GM12874 (cell line): ENCODE measurements around the gene IFT27.

Experiments
- TF ChIP-seq, protein P1 (sequence below): IDR thresholded peaks from 2 replicates; pipeline ENCODE4 v1.5.1; 2011; ENCODE audit warnings: low read depth, mild to moderate bottlenecking, control low read depth, low read length, moderate library complexity; ENCODE audit not compliant: insufficient read depth

The IFT27 gene

DNA sequence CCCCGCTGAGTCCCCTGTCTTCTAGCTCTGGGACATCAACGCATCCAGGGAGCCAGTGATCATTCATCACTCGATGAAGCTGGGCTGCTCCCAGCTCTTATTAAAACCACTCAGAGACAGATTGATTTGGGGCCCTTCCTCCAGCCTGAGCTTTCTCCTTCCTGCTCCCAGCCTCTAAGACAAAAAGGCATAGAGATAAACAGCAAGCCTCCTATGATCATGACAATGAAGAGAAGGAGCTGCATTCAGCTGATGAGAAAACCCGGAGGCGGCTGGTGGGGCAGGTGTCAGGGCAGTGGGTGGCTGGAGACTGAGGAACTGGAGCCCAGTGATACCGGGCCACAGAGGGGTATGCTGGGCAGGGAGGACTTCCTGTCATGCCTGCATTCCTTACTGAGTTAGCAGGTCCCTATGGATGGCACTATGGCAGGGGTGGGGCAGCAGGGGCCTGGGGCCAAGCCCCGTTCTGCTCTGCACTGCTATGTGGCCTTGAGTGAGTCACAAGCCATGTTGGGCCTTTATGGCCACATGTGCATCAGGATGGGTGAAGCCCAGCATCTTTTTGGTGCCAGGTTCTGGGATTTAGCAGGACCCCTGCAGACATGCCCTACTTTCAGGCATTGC lies 20.7 kb upstream of the IFT27 start:
- TF ChIP-seq, protein P1, sequence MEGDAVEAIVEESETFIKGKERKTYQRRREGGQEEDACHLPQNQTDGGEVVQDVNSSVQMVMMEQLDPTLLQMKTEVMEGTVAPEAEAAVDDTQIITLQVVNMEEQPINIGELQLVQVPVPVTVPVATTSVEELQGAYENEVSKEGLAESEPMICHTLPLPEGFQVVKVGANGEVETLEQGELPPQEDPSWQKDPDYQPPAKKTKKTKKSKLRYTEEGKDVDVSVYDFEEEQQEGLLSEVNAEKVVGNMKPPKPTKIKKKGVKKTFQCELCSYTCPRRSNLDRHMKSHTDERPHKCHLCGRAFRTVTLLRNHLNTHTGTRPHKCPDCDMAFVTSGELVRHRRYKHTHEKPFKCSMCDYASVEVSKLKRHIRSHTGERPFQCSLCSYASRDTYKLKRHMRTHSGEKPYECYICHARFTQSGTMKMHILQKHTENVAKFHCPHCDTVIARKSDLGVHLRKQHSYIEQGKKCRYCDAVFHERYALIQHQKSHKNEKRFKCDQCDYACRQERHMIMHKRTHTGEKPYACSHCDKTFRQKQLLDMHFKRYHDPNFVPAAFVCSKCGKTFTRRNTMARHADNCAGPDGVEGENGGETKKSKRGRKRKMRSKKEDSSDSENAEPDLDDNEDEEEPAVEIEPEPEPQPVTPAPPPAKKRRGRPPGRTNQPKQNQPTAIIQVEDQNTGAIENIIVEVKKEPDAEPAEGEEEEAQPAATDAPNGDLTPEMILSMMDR, result no peak

DNA sequence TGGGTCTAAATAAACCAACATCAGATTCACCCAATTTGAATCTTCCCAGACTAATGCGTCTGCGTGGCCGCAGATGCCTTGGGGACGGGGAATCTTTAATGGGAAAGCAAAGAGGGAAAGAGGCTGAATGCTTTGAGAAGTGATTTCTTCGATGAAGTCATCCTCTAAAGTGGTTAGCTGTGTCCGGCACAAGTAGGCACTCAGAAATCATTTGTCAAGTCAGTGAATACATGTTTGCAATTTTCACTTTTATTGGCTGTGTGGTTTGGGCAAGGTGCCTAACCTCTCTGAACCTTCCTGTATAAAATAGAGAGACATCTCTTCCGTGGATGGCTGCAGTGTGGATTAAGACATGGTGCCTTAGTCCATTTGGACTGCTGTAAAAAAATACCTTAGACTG lies 19.7 kb upstream of the IFT27 start:
- TF ChIP-seq, protein P1, result no peak

DNA sequence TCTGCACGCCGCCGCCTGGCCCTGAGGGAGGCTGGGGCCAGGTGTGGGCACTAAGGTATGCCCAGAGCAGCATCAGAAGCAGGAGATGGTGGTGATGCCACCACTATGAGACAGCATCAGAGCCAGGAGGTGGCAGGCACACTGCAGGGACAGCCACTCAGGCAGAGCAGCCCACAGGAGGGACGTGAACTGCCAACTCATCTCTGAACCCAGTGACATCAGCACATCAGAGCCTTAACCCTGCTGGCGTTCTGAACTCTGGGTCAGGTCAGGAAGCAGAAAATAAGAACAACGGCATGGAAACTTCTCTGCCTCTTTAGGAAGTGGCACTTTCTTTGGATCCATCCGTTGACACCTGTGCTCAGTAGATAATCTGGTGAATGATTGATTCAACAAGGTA lies 14.7 kb upstream of the IFT27 start:
- TF ChIP-seq, protein P1, result peak; percentile 16; the same call in 1 of the 2 replicates

DNA sequence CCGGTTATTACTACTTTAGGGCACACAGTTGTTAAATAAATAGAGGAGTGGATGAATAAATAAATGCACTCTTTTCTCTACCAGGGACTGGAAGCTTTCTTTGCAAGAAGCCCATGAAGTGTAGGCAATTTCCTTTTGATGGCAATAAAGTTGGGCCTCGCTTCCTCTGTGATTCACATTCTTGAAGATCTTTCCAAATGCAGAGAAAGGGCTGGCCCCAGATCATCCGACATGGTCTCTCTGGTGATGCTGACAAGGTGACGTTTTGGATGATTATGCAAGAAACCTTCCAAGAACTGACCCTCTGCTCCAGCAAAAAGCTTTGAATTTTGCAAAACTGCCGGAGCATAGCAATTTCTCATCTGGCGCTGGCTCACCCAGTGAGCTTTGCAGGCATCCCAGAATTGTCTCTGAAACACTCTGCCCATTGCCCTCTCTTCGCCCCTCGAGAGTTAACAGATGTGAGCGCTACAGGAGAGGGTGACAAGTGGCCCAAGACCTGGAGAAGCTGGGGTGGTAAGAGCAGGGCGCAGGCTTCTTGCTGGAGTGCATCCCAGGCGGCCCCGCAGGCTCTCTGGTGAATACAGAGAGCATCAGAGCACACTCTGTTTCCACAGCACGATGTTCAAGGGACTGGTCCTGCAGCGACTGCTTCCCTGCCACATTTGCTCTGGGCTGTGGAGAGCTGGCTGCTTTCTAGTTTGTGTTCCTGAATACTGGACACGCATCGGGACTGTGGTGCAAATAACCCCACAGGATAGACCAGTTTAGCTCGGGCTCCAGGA lies 11.5 kb upstream of the IFT27 start:
- TF ChIP-seq, protein P1, result no peak

DNA sequence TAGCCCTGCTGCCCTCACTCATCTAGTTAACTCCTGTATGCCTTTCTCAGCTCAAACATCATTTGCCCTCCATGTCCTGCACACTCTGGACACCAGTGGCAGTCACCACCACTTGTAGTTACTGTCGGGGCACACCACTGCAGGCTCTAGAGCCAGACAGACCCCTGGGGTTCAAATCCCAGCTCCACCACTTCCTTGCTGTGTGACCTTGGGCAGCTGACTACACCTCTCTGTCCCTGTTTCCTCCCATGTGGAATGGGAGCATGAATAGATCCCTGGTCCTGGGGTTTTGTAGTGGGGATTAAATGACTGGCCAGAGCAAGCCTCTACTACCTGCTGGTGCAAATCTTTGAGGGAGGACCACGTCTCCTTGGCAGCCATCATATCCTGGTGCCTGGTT lies 7.8 kb upstream of the IFT27 start:
- TF ChIP-seq, protein P1, result no peak

DNA sequence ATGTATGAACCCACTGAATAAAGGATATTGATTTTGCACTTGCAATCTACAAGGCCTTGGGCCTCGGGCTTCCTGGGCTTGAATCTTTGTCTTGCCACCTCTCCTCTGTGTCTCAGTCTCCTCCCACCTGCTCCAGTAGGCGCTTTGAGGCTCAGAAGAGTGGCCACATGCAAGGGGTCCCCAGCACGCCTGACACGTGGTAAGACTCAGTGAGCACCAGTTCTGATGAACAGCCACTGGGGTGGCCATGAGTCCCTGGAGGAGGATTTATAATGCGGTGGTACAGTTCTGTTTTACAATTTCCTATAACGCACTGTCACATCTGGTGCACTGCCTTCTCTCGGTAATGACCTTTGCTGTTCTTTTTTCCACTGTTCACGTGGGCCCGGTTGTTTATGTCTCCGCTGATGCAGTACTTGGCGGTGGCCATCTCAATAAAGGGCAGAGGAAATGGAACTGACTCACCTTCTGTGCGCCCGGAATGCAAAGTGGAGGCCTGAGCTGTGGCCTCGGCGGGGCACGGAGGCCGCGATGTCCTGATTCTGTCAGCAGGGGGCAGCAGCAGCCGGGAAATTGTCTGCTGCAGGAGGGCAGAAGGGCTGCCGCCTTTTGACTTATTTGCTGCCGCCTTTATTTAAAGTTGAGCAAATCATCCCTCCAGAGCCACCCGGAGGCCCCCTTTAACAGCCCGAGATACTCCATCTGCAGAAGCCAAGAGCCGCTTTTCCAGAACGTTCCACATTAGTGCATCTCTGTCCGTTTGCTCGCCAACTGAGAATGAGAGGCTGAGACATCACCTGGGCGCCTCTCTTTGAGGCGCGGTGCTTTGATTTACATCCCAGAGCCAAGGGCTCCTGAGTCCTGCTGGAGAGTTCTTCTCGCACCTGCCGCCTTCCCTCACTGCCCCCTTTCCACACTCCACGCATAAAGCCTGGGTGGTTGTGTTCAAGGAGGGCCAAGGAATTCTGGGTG lies 6.0 kb upstream of the IFT27 start:
- TF ChIP-seq, protein P1, result peak; percentile 93

DNA sequence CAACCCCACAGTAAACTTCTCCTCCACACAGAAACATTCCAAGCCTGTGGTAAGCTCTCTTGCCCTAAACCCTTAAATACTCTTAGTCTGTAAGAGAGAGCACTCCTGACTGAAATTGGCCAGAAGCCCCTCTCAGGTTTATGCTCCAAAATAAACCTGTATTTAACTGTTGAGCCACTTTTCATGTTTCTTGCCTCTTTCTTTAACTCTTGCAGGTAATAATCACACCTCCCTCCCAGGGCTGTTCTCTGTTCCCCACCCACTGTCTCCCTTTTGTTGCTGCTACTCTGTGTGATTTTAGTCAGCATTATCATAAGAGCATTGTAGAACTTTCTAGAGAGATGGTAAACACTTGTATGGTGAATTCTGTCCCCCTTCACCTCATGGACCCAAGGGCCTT lies 2.1 kb upstream of the IFT27 start:
- TF ChIP-seq, protein P1, result no peak
